ENCODE data around the gene ADCY1. TPM values are rescaled to one million over a fixed set of nuclear protein-coding genes. Genes with fewer than 3 reads are reported as not detected.
A peak's percentile ranks its signal among the peaks of the same experiment; 100 is the strongest.

The ADCY1 gene
- total RNA-seq, 4 donors from 2014 or later = 0.49 to 1.2 (median 0.72) TPM

DNA sequence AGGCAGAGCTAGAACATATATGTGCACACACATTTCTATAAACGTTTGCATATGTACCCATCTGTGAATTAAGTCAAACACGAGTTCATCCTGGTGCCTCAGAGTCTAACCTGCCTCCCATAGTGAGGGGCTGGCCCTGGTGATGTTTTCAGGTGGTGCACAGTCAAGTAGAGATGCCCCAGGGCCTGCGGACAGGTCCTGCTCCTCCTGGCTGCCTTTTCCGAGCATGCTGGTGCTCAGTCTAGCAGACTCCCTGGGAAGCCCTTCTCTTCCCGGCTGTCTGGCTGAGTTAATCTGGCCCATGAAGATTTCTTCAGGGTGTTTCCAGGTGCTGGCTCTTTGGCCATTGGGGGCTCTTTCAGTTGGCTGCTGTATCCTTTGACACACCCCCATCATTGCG, 14.3 kb downstream of the ADCY1 start:
- 60 to 68% methylated on average over 1 to 3 of the region's 6 CpGs for WGBS, 2 donors (ENCODE audit: low coverage in 1 of 2)
- ATAC-seq = no peak
- no peaks in the 10 kb centered on the region for H3K27me3 ChIP-seq
- TF ChIP-seq POLR2A (IDR thresholded peaks at IDR 0.05) = no peak
- no peak overlapping the region for H3K4me3 ChIP-seq
- no peaks in the 10 kb centered on the region for H3K9me3 ChIP-seq
- H3K27ac ChIP-seq = no peak overlapping the region
- H3K36me3 ChIP-seq = no peaks in the 10 kb centered on the region
- no peaks in the 10 kb centered on the region for H3K4me1 ChIP-seq

DNA sequence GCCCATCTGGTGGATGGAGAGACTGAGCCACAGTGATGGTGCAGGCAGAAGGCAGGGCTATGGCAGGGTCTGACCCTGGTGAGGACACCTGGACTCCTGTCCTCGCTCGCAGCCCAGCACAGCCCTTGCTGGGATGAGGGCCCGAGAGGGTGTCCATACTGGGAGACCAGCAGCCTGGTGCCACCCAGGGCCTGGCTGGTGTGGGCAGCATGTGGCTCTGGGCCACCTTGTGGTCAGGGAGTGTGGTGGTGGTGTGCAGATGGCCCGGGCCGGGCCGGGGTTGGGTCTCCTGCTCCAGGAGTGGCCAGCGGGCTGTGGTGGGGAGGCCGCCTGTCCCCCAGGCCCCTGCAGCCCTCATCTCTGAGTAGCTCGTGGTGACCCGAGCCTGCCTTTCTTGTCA, 14.9 kb downstream of the ADCY1 start:
- no peak for TF ChIP-seq POLR2AphosphoS5 (IDR thresholded peaks at IDR 0.05)
- TF ChIP-seq, protein P1, sequence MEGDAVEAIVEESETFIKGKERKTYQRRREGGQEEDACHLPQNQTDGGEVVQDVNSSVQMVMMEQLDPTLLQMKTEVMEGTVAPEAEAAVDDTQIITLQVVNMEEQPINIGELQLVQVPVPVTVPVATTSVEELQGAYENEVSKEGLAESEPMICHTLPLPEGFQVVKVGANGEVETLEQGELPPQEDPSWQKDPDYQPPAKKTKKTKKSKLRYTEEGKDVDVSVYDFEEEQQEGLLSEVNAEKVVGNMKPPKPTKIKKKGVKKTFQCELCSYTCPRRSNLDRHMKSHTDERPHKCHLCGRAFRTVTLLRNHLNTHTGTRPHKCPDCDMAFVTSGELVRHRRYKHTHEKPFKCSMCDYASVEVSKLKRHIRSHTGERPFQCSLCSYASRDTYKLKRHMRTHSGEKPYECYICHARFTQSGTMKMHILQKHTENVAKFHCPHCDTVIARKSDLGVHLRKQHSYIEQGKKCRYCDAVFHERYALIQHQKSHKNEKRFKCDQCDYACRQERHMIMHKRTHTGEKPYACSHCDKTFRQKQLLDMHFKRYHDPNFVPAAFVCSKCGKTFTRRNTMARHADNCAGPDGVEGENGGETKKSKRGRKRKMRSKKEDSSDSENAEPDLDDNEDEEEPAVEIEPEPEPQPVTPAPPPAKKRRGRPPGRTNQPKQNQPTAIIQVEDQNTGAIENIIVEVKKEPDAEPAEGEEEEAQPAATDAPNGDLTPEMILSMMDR (IDR thresholded peaks at IDR 0.05) = no peak
- TF ChIP-seq EP300 (IDR thresholded peaks at IDR 0.05) = no peak
- TF ChIP-seq POLR2A (IDR thresholded peaks at IDR 0.05) = no peak
- H3K27me3 ChIP-seq = no peaks in the 10 kb centered on the region
- H3K36me3 ChIP-seq = no peaks in the 10 kb centered on the region
- H3K4me1 ChIP-seq = no peaks in the 10 kb centered on the region
- no peak overlapping the region for H3K4me3 ChIP-seq
- no CpG with 5 or more reads among the region's 10 CpGs for WGBS, 2 donors (ENCODE audit: low coverage in 1 of 2)
- peak; percentile 7 for ATAC-seq
- no peak overlapping the region for H3K27ac ChIP-seq
- no peaks in the 10 kb centered on the region for H3K9me3 ChIP-seq

DNA sequence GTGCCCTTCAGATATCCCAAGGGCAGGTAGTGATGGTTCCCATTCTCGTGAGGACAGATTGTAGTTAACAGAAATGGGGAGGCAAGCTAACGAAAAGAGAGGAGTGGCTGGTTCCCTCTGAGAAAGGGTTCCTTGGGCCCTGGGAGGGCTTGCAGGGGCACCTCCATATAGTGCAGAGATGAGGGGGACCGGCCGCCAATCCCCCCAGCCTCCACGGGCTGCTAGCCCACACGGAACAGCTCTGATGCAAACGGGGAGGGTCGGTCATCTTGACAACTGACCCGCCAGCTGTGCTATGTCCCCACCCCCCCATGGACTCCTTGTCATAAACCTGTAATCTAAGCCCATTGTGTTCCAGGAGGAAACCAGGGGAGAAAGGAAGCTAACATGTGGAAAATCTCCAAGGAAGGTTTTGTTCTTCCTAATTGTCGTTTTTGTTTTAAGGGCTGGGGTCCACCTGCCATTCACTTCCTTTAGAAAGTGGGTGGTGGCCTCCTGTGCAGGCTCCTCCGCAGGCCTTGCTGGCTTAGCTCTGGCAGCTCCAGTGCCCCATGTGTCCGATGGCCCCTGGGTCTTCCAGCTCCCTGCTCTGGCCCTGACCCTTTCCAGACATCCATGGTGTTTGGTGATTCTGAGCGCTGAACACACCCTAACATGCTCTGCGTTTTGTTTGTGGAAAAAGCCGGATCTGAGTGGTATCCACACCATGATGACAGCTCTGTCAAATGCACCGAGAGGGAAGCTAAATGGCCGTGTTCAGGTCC, 15.9 kb downstream of the ADCY1 start:
- Histone ChIP-seq H3K36me3 (no peaks in the 10 kb centered on the region), H3K9me3 (no peaks in the 10 kb centered on the region), H3K27me3 (no peaks in the 10 kb centered on the region), H3K4me3 (no peak overlapping the region), H3K27ac (no peak overlapping the region), H3K4me1 (no peaks in the 10 kb centered on the region)
- 56 to 64% methylated on average over 9 to 12 of the region's 17 CpGs for WGBS, 2 donors (ENCODE audit: low coverage in 1 of 2)
- TF ChIP-seq POLR2A (IDR thresholded peaks at IDR 0.05) (no peak), POLR2AphosphoS5 (IDR thresholded peaks at IDR 0.05) (no peak), EP300 (IDR thresholded peaks at IDR 0.05) (no peak)
- TF ChIP-seq, protein P1 (IDR thresholded peaks at IDR 0.05) = no peak
- no peak for ATAC-seq

DNA sequence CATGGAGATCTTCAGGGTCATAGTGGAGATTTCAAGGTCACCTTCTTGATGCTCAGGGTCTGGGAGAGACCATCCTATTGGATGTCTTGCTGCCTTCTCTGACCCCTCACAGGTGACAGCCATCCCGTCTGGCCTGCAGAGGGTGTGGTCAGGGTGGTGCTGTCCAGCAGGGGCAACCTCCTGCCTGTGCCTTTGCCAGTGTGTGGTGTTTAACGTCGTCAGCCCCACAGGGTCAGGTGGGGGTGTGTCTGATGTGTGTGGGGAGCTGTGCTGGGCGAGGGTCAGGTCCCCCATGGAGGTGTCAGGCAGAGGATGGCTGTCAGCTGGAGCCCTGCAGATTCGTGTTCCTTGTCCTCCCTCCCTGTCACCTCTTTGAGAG, 16.5 kb downstream of the ADCY1 start:
- ATAC-seq = no peak
- Histone ChIP-seq H3K9me3 (no peaks in the 10 kb centered on the region), H3K4me3 (no peak overlapping the region), H3K4me1 (no peaks in the 10 kb centered on the region), H3K27me3 (no peaks in the 10 kb centered on the region), H3K27ac (no peak overlapping the region), H3K36me3 (peaks cover 0 to under 1% of the 10 kb centered on the region in 2 donors)
- no CpG with 5 or more reads among the region's 5 CpGs for WGBS, 2 donors (ENCODE audit: low coverage in 1 of 2)
- TF ChIP-seq, protein P1 (IDR thresholded peaks at IDR 0.05) = no peak
- TF ChIP-seq EP300 (IDR thresholded peaks at IDR 0.05) = no peak
- TF ChIP-seq POLR2AphosphoS5 (IDR thresholded peaks at IDR 0.05) = no peak
- TF ChIP-seq POLR2A (IDR thresholded peaks at IDR 0.05) = no peak

DNA sequence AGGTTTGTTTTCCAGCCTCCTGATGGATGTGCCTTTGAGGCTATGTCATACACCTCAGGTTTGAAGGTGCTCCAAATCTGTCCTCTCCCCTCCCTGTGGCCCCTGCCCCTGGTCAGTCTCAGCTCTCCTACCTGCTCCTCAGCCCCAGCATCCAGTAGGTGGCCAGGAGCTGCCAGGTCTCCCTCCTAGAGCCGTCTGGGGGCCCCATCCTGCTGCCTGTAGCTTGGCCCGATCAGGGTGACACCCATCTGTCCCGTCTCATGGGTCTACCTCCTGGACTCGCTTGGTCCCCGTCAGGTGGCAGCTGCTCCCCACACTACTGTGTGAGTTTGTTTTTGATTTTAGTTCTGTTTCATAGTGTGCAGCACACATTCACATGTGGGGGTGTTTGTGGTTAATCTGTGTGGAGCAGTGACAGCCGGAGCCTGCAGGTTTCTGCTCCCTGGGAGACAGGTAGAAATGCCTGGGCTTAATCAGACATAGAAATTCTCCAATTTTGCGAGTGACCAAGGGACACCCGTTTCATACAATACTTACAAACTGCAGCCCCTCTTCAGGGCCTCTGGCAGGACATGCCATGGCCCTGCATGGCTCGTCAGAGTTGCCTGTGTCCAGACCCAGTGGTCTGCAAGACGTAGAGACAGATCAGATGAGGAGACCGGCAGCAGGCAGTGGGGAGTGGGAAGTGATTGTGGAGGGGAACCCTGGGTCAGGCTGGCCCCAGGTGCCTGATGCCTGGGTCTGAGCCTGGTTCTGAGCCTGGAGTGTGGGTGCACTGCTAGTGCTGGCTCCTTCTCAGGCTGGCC, 17.1 kb downstream of the ADCY1 start:
- H3K9me3 ChIP-seq = no peaks in the 10 kb centered on the region
- H3K4me1 ChIP-seq = no peaks in the 10 kb centered on the region
- ATAC-seq = no peak
- 60 to 75% methylated on average over 1 to 7 of the region's 11 CpGs for WGBS, 2 donors (ENCODE audit: low coverage in 1 of 2)
- H3K36me3 ChIP-seq = peaks cover 0 to 5% of the 10 kb centered on the region in 2 donors
- no peak overlapping the region for H3K27ac ChIP-seq
- TF ChIP-seq, protein P1 (IDR thresholded peaks at IDR 0.05) = no peak
- H3K27me3 ChIP-seq = no peaks in the 10 kb centered on the region
- no peak overlapping the region for H3K4me3 ChIP-seq
